Kidney tubule cell (primary cell): ENCODE results near the gene EVPL.

ENCODE experiments used
- DNase-seq: peaks from one replicate; pipeline ENCODE4 v3.0.0-alpha.2; 2018; ENCODE audit warnings: low spot score

EVPL gene

DNA sequence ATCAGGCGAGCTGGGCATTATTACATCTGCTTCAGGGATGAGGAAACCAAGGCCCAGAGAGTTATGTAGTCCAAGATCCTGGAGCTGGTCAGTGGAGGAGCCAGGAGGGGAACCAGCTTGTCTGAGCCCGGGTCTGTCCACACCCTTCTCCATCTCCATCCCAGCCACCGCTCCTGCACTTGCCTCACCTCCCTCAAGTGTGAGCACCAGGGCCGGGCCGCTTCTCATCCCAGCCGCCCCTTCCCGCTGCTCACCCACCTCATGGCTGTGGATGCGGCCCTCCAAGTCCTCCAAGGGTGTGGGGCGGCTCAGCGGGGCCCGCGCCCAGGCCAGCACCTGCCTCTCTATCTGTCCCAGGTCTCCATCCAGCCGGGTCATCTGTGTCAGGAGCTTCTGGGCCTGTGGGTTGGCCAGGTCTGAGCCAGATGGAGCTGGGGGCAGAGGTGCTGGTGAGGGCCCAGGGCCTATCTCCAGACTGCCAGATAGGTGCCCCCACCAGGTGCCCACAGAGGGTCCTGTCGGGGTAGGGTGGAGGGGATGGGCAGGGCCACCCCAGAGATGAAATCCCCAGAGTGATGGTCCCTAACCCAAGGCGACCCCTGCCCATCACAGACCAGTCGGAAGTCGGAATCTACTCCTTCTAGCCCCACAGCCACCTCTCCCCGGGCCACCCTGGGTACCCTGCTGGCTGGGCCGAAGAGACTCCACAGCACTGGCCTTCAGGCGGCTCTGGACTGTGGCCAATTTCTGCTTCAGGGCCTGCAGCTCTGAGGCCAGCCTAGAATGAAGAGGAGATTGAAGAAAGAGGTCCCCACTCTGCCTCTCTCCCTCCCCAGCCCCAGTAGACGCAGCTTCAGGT, 9.4 kb downstream of the EVPL start:
- DNase-seq = no peak

- DNase-seq = no peak
Observed at GRCh38 chr17:76014925-76015261, 12.2 kb downstream of the EVPL start.

GRCh38 chr17:76014100-76014924, 12.8 kb downstream of the EVPL start:
- peak; percentile 72 for DNase-seq

DNA sequence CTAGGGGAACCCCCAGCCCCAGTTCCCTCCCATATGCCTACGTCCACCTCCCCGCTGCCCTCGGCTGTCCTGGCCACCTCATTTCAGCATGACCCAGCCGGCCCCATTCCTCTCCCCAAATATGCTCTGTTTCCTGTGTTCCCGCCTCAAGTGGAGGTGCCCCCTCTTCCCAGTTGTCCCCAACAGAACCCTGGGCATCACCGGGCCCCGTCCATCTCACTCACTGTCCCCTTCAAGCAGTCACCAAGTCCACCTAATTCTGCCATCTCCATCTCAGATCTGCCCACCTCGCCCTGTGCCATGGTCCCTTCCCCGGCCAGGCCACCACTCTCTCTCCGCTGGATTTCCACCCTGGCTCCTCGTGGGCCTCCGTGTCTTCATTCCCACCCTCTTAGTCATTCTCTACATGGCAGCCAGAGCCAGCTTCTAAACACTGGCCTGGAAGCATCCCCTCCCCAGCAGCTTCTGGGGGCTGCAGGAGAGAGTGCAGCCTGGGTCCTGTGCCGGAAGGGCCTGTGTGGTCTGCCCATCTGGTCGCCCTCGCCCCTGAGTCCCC, 13.7 kb downstream of the EVPL start:
- no peak for DNase-seq

- DNase-seq = no peak
Observed at GRCh38 chr17:76011951-76012350, 15.2 kb downstream of the EVPL start.

DNA sequence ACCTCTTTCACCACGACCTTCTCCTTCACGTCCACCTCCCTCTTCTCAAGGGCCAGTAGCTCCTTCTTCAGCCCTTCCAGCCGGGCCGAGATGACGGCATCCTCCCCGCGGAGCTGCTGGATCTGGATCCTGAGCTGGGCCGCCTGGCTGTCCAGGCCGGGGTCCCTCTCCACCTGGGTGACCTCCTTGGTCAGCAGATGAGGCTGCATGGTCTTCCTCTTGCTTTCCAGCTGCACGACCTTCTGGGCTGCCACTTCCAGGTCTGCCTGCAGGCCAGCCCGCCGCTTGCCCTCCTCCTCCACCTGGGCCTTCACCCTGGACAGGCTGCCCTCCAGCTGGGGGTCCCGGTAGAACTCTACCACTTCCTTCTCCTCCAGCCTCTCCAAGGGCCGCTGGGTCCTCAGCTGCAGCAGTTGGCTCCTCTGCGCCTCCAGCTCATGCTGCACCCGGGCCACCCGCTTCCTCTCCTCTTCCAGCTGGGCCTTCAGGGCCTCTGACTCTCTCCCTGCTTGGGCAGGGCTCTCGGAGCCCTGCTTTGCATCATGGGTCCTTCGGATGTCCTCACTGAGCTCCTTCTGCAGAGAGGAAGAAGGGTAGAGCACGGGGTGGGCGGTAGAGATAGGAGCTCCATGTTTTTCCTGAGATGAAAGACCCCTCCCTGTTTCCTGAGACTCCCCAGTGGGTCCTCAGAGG, 17.0 kb downstream of the EVPL start:
- DNase-seq = no peak

GRCh38 chr17:76009447-76009846, 17.7 kb downstream of the EVPL start:
- DNase-seq = no peak

DNA sequence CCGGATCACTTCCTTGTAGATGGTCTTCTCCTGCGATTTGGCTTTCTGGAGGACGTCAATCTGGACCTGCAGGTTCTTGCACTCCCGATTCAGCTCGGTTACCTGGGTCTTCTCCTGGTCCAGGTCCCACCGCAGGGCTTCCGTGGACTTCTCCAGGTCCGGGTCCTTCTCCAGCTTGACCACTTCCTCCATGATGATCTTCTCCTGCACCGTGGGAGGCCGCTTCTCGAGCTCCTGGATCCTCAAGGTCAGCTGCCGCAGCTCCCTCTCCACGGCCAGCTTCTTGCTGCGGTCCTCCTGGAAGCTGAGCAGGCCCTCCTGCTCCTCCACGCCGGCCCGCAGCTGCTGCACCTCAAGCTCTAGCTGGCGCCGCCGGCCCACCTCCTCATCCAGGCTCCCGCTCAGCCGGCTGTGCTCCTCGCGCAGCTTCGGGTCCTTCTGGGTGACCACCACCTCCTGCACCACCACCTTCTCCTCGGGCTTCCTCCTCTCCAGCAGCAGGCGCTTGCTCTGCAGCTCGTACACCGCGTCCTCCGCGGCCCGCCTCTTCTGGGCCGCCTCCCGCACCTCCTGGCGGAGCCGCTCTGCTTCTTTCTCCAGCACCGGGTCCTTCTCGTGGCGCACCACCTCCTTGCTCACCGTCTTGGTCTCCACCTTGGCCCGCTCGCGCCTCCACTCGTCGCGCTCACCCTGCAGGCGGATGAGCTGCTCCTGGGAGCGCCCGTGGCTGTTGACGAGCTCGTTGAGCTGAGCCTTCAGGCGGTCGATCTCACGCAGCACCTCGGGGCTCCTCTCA, 18.3 kb downstream of the EVPL start:
- DNase-seq = no peak

DNA sequence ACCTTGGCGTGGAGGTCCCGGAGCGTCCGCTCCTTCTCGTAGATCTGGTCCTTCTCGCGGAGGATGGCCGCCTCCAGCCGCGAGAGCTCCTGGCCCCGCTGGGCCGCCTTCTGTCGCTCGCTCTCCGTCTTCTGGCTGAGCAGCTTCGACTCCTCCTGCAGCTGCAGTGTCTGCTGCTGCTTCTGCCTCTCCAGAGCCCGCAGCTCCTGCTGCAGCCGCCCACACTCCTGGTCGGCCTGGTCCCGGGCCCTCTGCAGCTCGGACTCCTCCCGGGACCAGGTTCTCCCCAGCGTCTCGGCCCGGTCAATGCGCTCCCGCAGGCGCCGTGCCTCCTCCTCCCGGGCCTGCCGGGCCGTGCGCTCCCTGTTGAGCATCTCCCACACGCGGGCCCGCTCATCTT, 18.9 kb downstream of the EVPL start:
- DNase-seq = no peak

DNA sequence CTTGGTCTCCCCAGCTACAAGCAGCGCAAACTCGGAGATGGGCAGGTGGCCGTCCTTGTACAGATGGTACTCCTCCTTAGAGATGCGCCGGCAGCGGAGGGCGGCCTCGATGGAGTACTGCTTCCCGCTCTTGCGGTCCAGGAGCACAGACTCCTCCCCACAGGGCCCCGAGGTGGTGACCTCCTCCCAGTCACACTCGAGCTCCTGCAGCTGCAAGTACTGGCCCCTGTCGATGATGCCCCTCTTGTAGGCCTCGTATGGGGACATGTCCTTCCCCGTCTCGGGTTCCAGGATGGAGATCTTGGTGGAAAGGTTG, 19.3 kb downstream of the EVPL start:
- DNase-seq = no peak

DNA sequence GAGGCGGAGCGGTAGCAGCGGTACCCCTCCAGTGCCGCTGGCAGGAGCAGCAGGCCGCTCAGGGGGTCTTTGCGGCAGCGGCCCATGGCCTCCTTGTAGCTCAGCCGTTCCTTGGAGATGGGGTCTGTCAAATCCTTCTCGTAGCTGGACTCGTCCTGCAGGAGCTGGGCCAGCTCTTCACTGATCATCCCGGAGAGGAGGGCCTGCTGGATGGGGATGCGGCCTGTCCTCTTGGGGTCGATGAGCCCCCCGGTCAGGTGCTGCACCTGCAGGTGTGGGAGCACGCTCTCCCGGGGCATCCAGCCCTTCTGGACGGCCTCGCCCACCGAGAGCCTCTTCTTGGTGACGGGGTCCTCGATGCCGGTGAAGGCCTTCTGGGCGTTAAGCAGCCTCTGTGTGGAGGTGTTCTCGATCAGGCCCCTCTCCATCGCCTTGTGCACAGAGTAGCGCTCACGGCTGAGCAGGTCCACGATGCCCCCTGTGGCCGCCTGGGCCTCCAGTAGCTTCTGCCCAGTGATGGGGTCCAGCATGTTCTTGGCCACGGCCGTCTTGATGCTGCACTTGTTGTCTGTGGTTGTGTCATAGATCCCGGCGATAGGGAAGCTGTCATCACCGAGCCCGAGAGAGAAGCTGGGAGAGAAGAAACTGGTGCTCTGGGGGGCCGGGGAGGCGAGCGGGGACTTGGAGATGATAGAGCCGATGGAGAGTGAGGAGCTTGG, 19.8 kb downstream of the EVPL start:
- DNase-seq = no peak

- peak; percentile 73 for DNase-seq
Observed at GRCh38 chr17:76005263-76006149, 21.6 kb downstream of the EVPL start.

- peak; percentile 50 for DNase-seq
Observed at GRCh38 chr17:76004750-76005262, 22.3 kb downstream of the EVPL start.

GRCh38 chr17:76003915-76004314, 23.2 kb downstream of the EVPL start:
- no peak for DNase-seq

DNA sequence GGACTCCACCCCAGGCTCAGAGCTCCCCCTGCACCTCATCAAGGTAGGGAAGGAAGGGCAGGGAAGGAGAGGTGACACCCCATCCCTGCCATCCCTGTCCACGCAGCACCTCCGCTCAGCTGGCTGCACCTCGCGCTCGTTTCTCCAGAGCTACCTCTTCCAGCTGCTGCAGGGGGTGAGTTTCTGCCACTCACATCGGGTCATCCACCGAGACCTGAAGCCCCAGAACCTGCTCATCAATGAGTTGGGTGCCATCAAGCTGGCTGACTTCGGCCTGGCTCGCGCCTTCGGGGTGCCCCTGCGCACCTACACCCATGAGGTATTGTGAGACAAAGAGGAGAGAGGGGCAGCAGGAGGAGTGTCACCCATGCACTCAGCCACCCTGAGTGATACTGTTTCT, 25.0 kb downstream of the EVPL start:
- DNase-seq = no peak

DNA sequence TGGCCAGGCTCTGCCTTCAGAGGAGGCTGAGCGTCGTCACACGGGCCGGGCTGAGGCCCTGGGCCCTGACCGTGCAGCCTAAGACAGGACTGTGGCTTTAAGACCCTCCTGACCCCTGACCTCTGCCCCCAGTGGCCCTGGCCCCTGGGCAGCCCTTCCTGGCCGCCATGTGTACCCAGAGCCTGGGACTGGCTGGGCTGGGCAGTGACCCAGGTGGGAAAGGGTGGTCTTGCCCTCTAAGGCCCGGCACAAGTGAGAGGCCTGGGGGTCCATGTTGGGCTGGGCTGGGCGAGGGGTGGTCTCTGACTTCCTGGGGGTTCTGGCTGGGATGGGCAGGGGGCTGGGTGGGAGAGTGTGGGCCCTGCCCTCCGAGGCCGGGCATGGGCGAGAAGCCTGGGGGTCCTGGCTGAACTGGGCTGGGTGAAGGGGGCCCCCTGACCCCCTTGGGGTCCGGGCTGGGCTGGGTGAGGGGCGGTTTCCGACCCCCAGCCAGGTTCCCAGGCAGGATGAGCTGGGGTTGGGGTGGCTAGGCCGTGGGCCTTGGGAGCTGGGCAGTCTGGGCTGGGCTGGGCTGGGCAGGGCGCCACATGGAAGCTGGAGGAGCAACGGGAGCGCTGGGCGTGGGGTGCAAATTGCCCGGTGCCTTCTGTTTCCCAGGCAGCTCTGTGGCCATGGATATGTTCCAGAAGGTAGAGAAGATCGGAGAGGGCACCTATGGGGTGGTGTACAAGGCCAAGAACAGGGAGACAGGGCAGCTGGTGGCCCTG, 26.2 kb downstream of the EVPL start, which contains the start of gene CDK3:
TSS of gene CDK3 (plus strand) at position 101 of the 767 bp plus-strand sequence. CDS start at position 672, 571 bp downstream.
- DNase-seq = no peak

DNA sequence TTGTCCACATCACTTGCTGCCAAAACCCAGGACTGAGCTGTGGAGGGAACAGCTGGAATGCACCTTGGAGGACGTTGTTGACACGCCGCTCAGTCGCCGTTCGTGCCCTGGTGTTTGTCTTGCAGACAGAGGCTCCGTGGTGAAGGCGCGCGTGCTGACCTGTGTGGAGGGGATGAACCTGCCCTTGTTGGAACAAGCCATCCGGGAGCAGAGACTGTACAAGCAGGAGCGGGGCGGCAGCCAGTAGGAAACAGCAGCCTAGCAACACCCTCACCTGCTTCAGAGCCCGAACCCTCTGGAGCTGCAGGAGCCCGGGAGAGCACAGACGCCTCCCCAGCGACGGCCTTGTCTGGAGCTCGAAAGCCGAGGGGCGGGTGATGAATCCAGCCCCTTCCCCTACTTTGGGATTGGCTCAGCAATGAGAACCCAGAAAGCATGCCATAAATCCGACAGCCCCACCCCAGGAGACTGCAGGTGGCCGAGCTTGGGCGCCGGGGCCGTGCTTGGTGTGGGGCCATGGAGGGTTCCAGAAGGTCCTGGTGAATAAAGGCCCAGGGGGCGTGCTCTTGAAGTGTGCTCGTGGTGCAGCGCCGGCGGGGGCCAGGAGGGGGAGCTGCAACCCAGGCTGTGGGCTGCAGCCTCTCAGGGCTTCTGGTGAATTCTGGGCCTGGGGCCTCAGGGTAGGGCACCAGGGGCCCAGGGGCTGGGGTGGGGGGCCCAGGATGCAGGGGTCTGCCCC, 26.9 kb downstream of the EVPL start:
- DNase-seq = peak; percentile 48

- DNase-seq = no peak
Observed at GRCh38 chr17:75998327-75998795, 28.7 kb downstream of the EVPL start.
